Liver (tissue), 3 donors: ENCODE data around the gene SEC24D.

ENCODE experiments used
- EGR1 ChIP-seq, 2 donors: IDR thresholded peaks; 2 replicates each; pipeline ENCODE4 v1.6.1; 2016 to 2018; ENCODE audit warnings: antibody characterized with exemption in 2 of 2, low read depth in 2 of 2
- HNF4A ChIP-seq, 2 donors: conservative IDR thresholded peaks; 2 replicates each; pipeline ENCODE4 v1.6.1; 2016; ENCODE audit warnings: antibody characterized with exemption in 2 of 2, mild to moderate bottlenecking in 2 of 2
- JUND ChIP-seq, 2 donors: IDR thresholded peaks; 2 replicates each; pipeline ENCODE4 v1.6.1; 2016; ENCODE audit warnings: antibody characterized with exemption in 2 of 2
- TAF1 ChIP-seq: conservative IDR thresholded peaks from 2 replicates; pipeline ENCODE4 v1.6.1; 2016; ENCODE audit warnings: antibody characterized with exemption, mild to moderate bottlenecking
- TF ChIP-seq, protein P1 (sequence below): fragments of 150-350 bp; IDR thresholded peaks from 2 replicates; pipeline ENCODE4 v1.5.1; 2017; ENCODE audit warnings: improper control_type of control experiment, low read depth, low read length; ENCODE audit not compliant: missing input control
- TF ChIP-seq, protein P2 (sequence below): IDR thresholded peaks from 2 replicates; pipeline ENCODE4 v1.6.1; 2016; ENCODE audit warnings: antibody characterized with exemption
- TF ChIP-seq, protein P3 (sequence below): IDR thresholded peaks from 2 replicates; pipeline ENCODE4 v1.6.1; 2016; ENCODE audit warnings: antibody characterized with exemption
- TF ChIP-seq, protein P4 (sequence below): IDR thresholded peaks from 2 replicates; pipeline ENCODE4 v1.6.1; 2016; ENCODE audit warnings: antibody characterized with exemption
- TF ChIP-seq, protein P5 (sequence below): IDR thresholded peaks from 2 replicates; pipeline ENCODE4 v1.6.1; 2016; ENCODE audit warnings: antibody characterized with exemption, mild to moderate bottlenecking
- donor health status: healthy.
- donor health status: healthy.

DNA sequence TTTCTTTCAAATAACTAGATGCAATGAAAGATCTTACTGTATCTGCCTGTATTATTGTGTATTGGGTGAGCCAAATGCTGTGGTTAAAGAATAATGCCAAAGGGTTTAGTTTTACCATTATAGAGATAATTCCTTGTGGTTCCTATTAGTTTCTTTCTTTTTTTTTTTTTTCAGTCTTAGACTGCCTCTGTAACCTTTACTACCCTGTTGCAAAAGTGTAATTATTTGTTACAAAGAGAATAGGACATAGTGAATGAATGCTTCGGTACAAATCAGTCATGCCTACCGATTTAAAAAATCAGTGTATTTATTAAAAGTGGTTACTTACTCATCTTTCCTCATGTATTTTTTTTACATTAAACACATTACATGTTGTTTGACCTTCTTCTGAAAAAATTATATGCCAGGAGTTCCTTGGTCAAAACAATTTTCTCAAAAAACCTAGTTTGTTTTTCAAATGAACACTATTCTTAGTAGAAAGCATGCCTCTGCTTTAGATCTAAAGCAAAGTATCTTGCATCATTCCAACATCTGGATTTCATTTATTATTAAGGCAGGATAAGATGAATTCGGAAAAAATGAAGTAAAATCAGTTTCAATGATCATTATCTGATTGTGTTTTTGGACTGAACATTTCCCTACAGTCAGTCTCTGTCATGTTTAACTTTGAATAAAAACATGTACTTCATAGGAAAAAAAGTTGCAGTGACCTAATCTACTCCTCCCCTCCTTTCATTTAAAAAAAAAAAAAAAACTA is 31.6 kb upstream of the SEC24D start:
- TF ChIP-seq, protein P1, sequence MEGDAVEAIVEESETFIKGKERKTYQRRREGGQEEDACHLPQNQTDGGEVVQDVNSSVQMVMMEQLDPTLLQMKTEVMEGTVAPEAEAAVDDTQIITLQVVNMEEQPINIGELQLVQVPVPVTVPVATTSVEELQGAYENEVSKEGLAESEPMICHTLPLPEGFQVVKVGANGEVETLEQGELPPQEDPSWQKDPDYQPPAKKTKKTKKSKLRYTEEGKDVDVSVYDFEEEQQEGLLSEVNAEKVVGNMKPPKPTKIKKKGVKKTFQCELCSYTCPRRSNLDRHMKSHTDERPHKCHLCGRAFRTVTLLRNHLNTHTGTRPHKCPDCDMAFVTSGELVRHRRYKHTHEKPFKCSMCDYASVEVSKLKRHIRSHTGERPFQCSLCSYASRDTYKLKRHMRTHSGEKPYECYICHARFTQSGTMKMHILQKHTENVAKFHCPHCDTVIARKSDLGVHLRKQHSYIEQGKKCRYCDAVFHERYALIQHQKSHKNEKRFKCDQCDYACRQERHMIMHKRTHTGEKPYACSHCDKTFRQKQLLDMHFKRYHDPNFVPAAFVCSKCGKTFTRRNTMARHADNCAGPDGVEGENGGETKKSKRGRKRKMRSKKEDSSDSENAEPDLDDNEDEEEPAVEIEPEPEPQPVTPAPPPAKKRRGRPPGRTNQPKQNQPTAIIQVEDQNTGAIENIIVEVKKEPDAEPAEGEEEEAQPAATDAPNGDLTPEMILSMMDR: no peak
- TF ChIP-seq HNF4A (conservative IDR thresholded peaks at IDR 0.05): no peak
- TF ChIP-seq, protein P2, sequence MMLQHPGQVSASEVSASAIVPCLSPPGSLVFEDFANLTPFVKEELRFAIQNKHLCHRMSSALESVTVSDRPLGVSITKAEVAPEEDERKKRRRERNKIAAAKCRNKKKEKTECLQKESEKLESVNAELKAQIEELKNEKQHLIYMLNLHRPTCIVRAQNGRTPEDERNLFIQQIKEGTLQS: no peak
- TF ChIP-seq TAF1: no peak
- TF ChIP-seq JUND (IDR thresholded peaks at IDR 0.05): no peak
- TF ChIP-seq, protein P3, sequence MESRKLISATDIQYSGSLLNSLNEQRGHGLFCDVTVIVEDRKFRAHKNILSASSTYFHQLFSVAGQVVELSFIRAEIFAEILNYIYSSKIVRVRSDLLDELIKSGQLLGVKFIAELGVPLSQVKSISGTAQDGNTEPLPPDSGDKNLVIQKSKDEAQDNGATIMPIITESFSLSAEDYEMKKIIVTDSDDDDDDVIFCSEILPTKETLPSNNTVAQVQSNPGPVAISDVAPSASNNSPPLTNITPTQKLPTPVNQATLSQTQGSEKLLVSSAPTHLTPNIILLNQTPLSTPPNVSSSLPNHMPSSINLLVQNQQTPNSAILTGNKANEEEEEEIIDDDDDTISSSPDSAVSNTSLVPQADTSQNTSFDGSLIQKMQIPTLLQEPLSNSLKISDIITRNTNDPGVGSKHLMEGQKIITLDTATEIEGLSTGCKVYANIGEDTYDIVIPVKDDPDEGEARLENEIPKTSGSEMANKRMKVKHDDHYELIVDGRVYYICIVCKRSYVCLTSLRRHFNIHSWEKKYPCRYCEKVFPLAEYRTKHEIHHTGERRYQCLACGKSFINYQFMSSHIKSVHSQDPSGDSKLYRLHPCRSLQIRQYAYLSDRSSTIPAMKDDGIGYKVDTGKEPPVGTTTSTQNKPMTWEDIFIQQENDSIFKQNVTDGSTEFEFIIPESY: no peak
- TF ChIP-seq, protein P4, sequence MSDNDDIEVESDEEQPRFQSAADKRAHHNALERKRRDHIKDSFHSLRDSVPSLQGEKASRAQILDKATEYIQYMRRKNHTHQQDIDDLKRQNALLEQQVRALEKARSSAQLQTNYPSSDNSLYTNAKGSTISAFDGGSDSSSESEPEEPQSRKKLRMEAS: no peak
- TF ChIP-seq, protein P5, sequence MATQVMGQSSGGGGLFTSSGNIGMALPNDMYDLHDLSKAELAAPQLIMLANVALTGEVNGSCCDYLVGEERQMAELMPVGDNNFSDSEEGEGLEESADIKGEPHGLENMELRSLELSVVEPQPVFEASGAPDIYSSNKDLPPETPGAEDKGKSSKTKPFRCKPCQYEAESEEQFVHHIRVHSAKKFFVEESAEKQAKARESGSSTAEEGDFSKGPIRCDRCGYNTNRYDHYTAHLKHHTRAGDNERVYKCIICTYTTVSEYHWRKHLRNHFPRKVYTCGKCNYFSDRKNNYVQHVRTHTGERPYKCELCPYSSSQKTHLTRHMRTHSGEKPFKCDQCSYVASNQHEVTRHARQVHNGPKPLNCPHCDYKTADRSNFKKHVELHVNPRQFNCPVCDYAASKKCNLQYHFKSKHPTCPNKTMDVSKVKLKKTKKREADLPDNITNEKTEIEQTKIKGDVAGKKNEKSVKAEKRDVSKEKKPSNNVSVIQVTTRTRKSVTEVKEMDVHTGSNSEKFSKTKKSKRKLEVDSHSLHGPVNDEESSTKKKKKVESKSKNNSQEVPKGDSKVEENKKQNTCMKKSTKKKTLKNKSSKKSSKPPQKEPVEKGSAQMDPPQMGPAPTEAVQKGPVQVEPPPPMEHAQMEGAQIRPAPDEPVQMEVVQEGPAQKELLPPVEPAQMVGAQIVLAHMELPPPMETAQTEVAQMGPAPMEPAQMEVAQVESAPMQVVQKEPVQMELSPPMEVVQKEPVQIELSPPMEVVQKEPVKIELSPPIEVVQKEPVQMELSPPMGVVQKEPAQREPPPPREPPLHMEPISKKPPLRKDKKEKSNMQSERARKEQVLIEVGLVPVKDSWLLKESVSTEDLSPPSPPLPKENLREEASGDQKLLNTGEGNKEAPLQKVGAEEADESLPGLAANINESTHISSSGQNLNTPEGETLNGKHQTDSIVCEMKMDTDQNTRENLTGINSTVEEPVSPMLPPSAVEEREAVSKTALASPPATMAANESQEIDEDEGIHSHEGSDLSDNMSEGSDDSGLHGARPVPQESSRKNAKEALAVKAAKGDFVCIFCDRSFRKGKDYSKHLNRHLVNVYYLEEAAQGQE: no peak
- no peak for TF ChIP-seq EGR1 (IDR thresholded peaks at IDR 0.05; ENCODE audit: low read depth in 2 of 2)
